Measurements from ENCODE around the gene DRAP1. TPM values are rescaled to one million over a fixed set of nuclear protein-coding genes. Genes with fewer than 3 reads are reported as not detected.

Gene DRAP1
- total RNA-seq, 1 experiment from 2014 or later, result 105 TPM

- Histone ChIP-seq H3K4me2 (ENCODE audit: insufficient read depth, insufficient read length, low read length) (no peak overlapping the region), H2BK20ac (ENCODE audit: low read depth, low read length, poor library complexity, severe bottlenecking) (no peak overlapping the region), H2AFZ (ENCODE audit: low read length) (no peak overlapping the region), H3K9me3 (ENCODE audit: control insufficient read depth, low read depth, low read length) (no peaks in the 10 kb centered on the region), H3K27ac (ENCODE audit: insufficient read length, low read depth, low read length) (no peak overlapping the region), H3K27me3 (ENCODE audit: insufficient read depth, low read length) (no peaks in the 10 kb centered on the region), H3K79me1 (ENCODE audit: insufficient read depth, low read depth, low read length, poor library complexity, severe bottlenecking) (no peaks in the 10 kb centered on the region), H3T11ph (ENCODE audit: low read length) (no peak overlapping the region), H3K4me1 (ENCODE audit: insufficient read depth, low read length) (peaks cover 11% of the 10 kb centered on the region), H3K23me2 (ENCODE audit: insufficient read length, low read depth, low read length, poor library complexity, severe bottlenecking) (peaks cover 8% of the 10 kb centered on the region), H3K4ac (ENCODE audit: low read depth, low read length) (no peak overlapping the region; the same call in 1 of the 2 replicates), H2AK5ac (ENCODE audit: insufficient read length, low read length) (no peak overlapping the region), H3K79me2 (ENCODE audit: insufficient read depth, low read length) (no peaks in the 10 kb centered on the region), H2BK120ac (ENCODE audit: low read depth, low read length, poor library complexity, severe bottlenecking) (no peak overlapping the region), H3K56ac (ENCODE audit: insufficient read length, low read depth, low read length) (no peak overlapping the region), H3K9ac (ENCODE audit: extremely low read depth, insufficient read length, low read length) (no peak overlapping the region), H2BK5ac (ENCODE audit: insufficient read length, low read length) (no peak overlapping the region), H2BK12ac (ENCODE audit: insufficient read length, low read depth, low read length) (no peak overlapping the region), H4K5ac (ENCODE audit: insufficient read length, low read depth, low read length) (no peak overlapping the region), H3K14ac (ENCODE audit: insufficient read depth, low read length) (no peak overlapping the region), H4K91ac (ENCODE audit: insufficient read length, low read depth, low read length) (no peak overlapping the region), H3K23ac (ENCODE audit: insufficient read length, low read depth, low read length) (no peak overlapping the region), H4K20me1 (ENCODE audit: control insufficient read depth, insufficient read depth, insufficient read length) (no peaks in the 10 kb centered on the region), H2BK15ac (ENCODE audit: low read depth, low read length) (no peak overlapping the region), H3K18ac (ENCODE audit: insufficient read length, low read depth, low read length) (no peak overlapping the region), H4K8ac (replicated peaks; ENCODE audit: insufficient read length, low read depth, low read length) (no peak overlapping the region)
- WGBS (ENCODE audit: extremely low coverage, insufficient read length, low lambda C conversion rate), result no CpG with 5 or more reads among the region's 8 CpGs
- H3K36me3 Mint-ChIP-seq (ENCODE audit: insufficient read depth in 1 of 3, low read depth in 3 of 3), result peaks cover 0 to 13% (median 0%) of the 10 kb centered on the region in 3 experiments; a peak in 4 of 7 replicates
- peak overlapping the region in 1 of 2 experiments; percentile 75; a peak in 1 of 5 replicates for H3K4me3 Mint-ChIP-seq
- no peak for TF ChIP-seq CTCF (conservative IDR thresholded peaks at IDR 0.05)
- H3K9me3 Mint-ChIP-seq, result no peaks in the 10 kb centered on the region; a peak in 1 of 5 replicates
- DNase-seq, result no peak
- H3K27me3 Mint-ChIP-seq (ENCODE audit: low read depth), result peaks cover 24% of the 10 kb centered on the region
- no peak overlapping the region; a peak in 1 of 7 replicates for H3K27ac Mint-ChIP-seq
- peaks cover 31 to 44% of the 10 kb centered on the region in 2 experiments for H3K4me1 Mint-ChIP-seq
These were observed 25.5 kb downstream of the DRAP1 start for GRCh38 chr11:65944767-65945166.

All from H9 (cell line).